ENCODE measurements around the gene ACTN1.

DNA sequence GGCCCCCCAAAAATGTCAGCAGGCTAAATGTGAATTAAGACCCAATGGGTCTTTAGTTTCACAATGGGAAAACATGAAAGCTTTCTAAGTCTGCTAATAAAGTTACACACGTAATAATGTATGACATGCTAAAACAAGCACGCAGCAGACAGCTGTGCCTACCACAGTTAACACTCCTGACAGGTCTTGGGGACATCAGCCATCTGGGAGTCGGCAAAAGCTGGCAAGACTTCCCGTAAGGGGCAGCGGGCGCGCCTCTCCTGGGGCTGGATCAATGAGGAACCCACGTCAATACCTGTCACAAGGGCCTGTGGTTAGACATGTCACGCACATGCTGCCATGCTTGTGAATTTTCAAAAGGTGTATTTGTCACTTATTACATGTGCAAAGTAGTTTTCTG is 45.0 kb downstream of the ACTN1 start:
- TF ChIP-seq YY1 (IDR thresholded peaks at IDR 0.05; ENCODE audit: insufficient read depth, insufficient read length) (no peak), SUZ12 (IDR thresholded peaks at IDR 0.05; ENCODE audit: extremely low read depth, insufficient read depth, insufficient read length) (no peak)

Data from NT2/D1 (cell line).